MM.1S (cell line): ENCODE data around the gene SH2D7.

Experiments used
- EZH2 ChIP-seq: fragments of 300-600 bp; sonication (generic); optimal IDR thresholded peaks from 2 replicates; pipeline ENCODE3; 2017; ENCODE audit warnings: low read depth, mild to moderate bottlenecking, antibody characterized with exemption, low read length, mixed read lengths
- EZH2phosphoT487 ChIP-seq: fragments of 300-600 bp; sonication (generic); IDR thresholded peaks from 2 replicates; pipeline ENCODE4 v1.6.1; 2018; ENCODE audit warnings: antibody characterized with exemption, low read length
- TF ChIP-seq, protein P1 (sequence below): fragments of 300-600 bp; sonication (generic); IDR thresholded peaks from 2 replicates; pipeline ENCODE4 v1.5.1; 2016; ENCODE audit warnings: antibody characterized with exemption, low read length, mixed read lengths

DNA sequence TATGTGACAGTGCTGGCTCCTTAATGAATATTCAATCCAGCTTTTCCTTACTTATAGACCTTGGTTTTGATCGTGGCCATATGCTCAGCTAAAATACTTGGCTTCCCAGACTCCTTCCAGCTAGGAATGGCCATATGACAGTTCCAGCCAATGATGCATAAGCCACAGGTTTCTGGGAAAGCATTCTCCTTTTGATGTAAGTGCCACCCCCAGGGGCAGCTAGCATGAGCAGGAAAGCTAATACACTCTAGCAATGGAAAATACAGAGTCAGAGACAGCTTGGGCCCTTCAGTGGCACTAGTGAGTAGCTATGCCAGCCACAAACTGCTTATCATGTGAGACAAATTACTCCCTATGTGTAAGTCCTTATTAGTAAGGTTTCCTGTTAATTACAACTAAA, 41.5 kb upstream of the SH2D7 start:
- TF ChIP-seq, protein P1, sequence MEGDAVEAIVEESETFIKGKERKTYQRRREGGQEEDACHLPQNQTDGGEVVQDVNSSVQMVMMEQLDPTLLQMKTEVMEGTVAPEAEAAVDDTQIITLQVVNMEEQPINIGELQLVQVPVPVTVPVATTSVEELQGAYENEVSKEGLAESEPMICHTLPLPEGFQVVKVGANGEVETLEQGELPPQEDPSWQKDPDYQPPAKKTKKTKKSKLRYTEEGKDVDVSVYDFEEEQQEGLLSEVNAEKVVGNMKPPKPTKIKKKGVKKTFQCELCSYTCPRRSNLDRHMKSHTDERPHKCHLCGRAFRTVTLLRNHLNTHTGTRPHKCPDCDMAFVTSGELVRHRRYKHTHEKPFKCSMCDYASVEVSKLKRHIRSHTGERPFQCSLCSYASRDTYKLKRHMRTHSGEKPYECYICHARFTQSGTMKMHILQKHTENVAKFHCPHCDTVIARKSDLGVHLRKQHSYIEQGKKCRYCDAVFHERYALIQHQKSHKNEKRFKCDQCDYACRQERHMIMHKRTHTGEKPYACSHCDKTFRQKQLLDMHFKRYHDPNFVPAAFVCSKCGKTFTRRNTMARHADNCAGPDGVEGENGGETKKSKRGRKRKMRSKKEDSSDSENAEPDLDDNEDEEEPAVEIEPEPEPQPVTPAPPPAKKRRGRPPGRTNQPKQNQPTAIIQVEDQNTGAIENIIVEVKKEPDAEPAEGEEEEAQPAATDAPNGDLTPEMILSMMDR: no peak
- TF ChIP-seq EZH2 (no peak), EZH2phosphoT487 (no peak)
